DND-41 (cell line): Measurements from ENCODE around the gene BRSK2.

Source experiments
- ATAC-seq: fragments of 200-7000 bp; cut with Tn5 transposase; 3 replicates; pipeline ENCODE4 v1.9.1; 2021; ENCODE audit warnings: low read depth; ENCODE audit not compliant: insufficient read depth
- DNase-seq: peaks from one replicate; pipeline ENCODE4 v3.0.0-alpha.2; 2020
- H2AFZ ChIP-seq: 2 replicates; pipeline ENCODE4 v1.6.0; 2012; ENCODE audit warnings: low read depth, low read length
- H3K27ac ChIP-seq: 2 replicates; pipeline ENCODE4 v1.5.1; 2012; ENCODE audit warnings: low read length, inconsistent platforms
- H3K27me3 ChIP-seq: fragments of 200-600 bp; sonication (generic); 2 replicates; pipeline ENCODE4 v1.6.0; 2012; ENCODE audit warnings: low read length, mild to moderate bottlenecking, inconsistent platforms; ENCODE audit not compliant: insufficient read depth, poor library complexity
- H3K36me3 ChIP-seq: 2 replicates; pipeline ENCODE4 v1.5.1; 2012; ENCODE audit warnings: low read length, inconsistent platforms; ENCODE audit not compliant: insufficient read depth
- H3K4me1 ChIP-seq: 2 replicates; pipeline ENCODE4 v1.5.1; 2012; ENCODE audit warnings: mild to moderate bottlenecking, low read length; ENCODE audit not compliant: insufficient read depth
- H3K4me2 ChIP-seq: 2 replicates; pipeline ENCODE4 v1.6.0; 2012; ENCODE audit warnings: mild to moderate bottlenecking, moderate library complexity, low read length, inconsistent platforms; ENCODE audit not compliant: insufficient read depth
- H3K4me3 ChIP-seq, 2 experiments: fragments of 200-600 bp in 1 of 2; shearing (Covaris generic) in 1 of 2; 2 replicates each; pipeline ENCODE4 v1.5.1; 2012 to 2016; ENCODE audit warnings: inconsistent platforms in 2 of 2, low read length in 2 of 2, mild to moderate bottlenecking in 2 of 2, low read depth in 1 of 2, moderate library complexity in 1 of 2
- H3K79me2 ChIP-seq: 2 replicates; pipeline ENCODE4 v1.6.0; 2012; ENCODE audit warnings: low read length, inconsistent platforms; ENCODE audit not compliant: insufficient read depth
- H3K9ac ChIP-seq: 2 replicates; pipeline ENCODE4 v1.6.0; 2012; ENCODE audit warnings: low read depth, mild to moderate bottlenecking, inconsistent platforms, low read length, moderate library complexity
- H3K9me3 ChIP-seq: 2 replicates; pipeline ENCODE4 v1.5.1; 2012; ENCODE audit warnings: low read length, moderate library complexity, mild to moderate bottlenecking, inconsistent platforms; ENCODE audit not compliant: insufficient read depth, severe bottlenecking
- H4K20me1 ChIP-seq: 2 replicates; pipeline ENCODE4 v1.6.0; 2012; ENCODE audit warnings: low read length; ENCODE audit not compliant: insufficient read depth
- EZH2 ChIP-seq: IDR thresholded peaks from 3 replicates; pipeline ENCODE4 v1.6.1; 2012; ENCODE audit warnings: borderline replicate concordance, low read depth, mild to moderate bottlenecking, moderate library complexity, low read length, inconsistent platforms; ENCODE audit not compliant: severe bottlenecking
- TF ChIP-seq, protein P1 (sequence below): IDR thresholded peaks from 2 replicates; pipeline ENCODE4 v1.5.1; 2012; ENCODE audit warnings: borderline replicate concordance, low read length, moderate library complexity, mild to moderate bottlenecking; ENCODE audit not compliant: poor library complexity, severe bottlenecking; ENCODE audit errors: extremely low read depth

The BRSK2 gene

DNA sequence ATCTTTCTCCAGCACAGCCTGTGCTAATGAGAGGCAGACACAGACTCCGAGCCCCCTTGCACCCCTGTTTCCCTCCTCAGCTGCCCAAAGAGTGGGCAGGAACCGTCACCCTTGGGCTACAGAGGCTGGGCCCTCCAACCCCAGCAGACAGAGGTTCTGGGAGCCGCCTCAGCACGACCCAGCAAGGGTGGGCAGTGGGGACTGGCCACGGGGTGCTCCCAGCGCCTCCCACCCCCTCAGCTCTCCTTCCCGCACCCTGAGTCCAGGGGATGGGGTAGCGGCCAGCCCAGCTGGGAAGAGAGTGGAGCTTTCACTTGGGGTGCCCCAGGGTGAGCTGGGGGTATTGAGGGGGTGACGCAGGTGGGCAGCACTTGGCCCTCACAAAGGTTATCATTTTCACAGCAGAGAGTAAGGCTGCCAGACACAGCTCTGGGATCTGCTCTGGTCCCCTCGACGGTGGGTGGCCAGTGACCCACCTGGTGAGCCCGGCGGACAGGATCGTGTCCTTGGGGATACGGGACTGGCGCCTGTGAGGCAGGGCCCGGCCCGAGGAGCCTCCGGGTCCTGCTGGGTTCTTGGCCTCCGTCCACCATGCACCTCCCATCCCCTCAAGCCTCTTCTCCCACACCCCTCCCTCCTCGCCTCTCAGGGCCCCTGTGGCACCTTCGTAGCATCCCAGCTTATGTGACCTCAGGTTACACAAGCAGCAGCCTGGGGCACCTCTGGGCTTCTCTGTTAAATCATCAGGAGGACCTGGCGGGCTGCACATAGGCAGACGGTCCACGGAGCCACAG lies 14.4 kb upstream of the BRSK2 start:
- no peak overlapping the region for H3K9ac ChIP-seq
- TF ChIP-seq EZH2: no peak
- TF ChIP-seq, protein P1, sequence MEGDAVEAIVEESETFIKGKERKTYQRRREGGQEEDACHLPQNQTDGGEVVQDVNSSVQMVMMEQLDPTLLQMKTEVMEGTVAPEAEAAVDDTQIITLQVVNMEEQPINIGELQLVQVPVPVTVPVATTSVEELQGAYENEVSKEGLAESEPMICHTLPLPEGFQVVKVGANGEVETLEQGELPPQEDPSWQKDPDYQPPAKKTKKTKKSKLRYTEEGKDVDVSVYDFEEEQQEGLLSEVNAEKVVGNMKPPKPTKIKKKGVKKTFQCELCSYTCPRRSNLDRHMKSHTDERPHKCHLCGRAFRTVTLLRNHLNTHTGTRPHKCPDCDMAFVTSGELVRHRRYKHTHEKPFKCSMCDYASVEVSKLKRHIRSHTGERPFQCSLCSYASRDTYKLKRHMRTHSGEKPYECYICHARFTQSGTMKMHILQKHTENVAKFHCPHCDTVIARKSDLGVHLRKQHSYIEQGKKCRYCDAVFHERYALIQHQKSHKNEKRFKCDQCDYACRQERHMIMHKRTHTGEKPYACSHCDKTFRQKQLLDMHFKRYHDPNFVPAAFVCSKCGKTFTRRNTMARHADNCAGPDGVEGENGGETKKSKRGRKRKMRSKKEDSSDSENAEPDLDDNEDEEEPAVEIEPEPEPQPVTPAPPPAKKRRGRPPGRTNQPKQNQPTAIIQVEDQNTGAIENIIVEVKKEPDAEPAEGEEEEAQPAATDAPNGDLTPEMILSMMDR: no peak
- no peak overlapping the region for H2AFZ ChIP-seq
- no peaks in the 10 kb centered on the region for H3K79me2 ChIP-seq
- H3K36me3 ChIP-seq: no peaks in the 10 kb centered on the region
- H3K27ac ChIP-seq: no peak overlapping the region
- H3K9me3 ChIP-seq: no peaks in the 10 kb centered on the region
- no peaks in the 10 kb centered on the region for H4K20me1 ChIP-seq
- no peaks in the 10 kb centered on the region for H3K27me3 ChIP-seq
- no peak for ATAC-seq
- no peaks in the 10 kb centered on the region for H3K4me1 ChIP-seq
- no peak for DNase-seq
- no peak overlapping the region for H3K4me2 ChIP-seq
- no peak overlapping the region for H3K4me3 ChIP-seq

DNA sequence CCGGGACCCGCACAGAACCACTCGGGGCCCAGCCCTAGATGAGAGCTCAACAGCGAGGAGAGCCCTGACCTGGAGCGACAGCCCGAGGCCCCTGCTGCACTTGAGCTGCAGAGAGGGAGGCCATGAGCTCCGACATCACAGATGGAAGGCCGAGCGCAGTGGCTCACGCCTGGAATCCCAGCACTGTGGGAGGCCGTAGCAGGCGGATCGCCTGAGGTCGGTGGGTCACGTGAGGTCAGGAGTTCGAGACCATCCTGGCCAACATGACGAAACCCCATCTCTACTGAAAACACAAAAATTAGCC lies 13.8 kb upstream of the BRSK2 start:
- H3K4me1 ChIP-seq: no peaks in the 10 kb centered on the region
- H2AFZ ChIP-seq: no peak overlapping the region
- H3K27ac ChIP-seq: no peak overlapping the region
- no peaks in the 10 kb centered on the region for H3K9me3 ChIP-seq
- DNase-seq (no peak), ATAC-seq (no peak)
- TF ChIP-seq, protein P1: no peak
- TF ChIP-seq EZH2: no peak
- no peaks in the 10 kb centered on the region for H3K79me2 ChIP-seq
- no peak overlapping the region for H3K4me3 ChIP-seq
- H3K27me3 ChIP-seq: no peaks in the 10 kb centered on the region
- no peak overlapping the region for H3K4me2 ChIP-seq
- no peaks in the 10 kb centered on the region for H4K20me1 ChIP-seq
- no peak overlapping the region for H3K9ac ChIP-seq
- no peaks in the 10 kb centered on the region for H3K36me3 ChIP-seq

DNA sequence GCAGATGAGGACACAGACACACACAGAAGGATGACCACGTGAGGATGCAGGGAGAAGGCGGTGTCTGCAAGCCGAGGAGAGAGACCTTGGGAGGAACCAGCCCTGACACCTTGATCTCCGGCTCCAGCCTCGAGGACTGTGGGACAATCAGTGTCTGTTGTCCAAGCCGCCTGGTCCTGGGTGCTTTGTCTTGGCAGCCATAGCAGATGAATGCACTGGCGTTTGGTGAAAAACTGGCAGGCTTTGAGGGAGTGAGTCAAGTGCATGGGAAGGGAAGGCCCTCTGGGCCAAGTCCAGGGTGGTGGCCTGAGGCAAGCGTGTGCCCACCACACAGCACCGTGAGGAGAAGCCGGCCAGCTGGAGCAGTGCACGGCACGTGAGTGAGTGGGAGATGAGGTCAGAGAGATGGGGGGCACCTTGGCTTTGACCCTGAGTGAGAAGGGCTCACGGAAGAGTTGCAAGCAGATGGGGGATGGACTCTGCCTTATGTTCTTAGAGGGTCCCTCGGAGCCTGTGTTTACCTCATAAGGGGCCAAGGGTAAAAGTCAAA lies 12.4 kb upstream of the BRSK2 start:
- no peaks in the 10 kb centered on the region for H3K27me3 ChIP-seq
- H3K9ac ChIP-seq: no peak overlapping the region
- TF ChIP-seq EZH2: no peak
- TF ChIP-seq, protein P1: no peak
- H3K36me3 ChIP-seq: no peaks in the 10 kb centered on the region
- H2AFZ ChIP-seq: no peak overlapping the region
- H3K9me3 ChIP-seq: no peaks in the 10 kb centered on the region
- H3K4me2 ChIP-seq: no peak overlapping the region
- no peak for ATAC-seq
- 0 out of 2 replicates have a peak, but pooled peaks cover 3% of the 10 kb centered on the region for H4K20me1 ChIP-seq
- DNase-seq: no peak
- no peak overlapping the region for H3K27ac ChIP-seq
- H3K4me1 ChIP-seq: no peaks in the 10 kb centered on the region
- no peak overlapping the region for H3K4me3 ChIP-seq
- no peaks in the 10 kb centered on the region for H3K79me2 ChIP-seq
